IMR-90 (cell line): ENCODE data around the gene HADHA.

Source experiments
- CEBPB ChIP-seq: IDR thresholded peaks from 2 replicates; pipeline ENCODE4 v1.6.1; 2012; ENCODE audit warnings: low read depth, low read length, improper control_type of control experiment
- CHD1 ChIP-seq: IDR thresholded peaks from 2 replicates; pipeline ENCODE4 v1.6.1; 2012; ENCODE audit warnings: low read depth, low read length, improper control_type of control experiment
- MAFK ChIP-seq: IDR thresholded peaks from 2 replicates; pipeline ENCODE4 v1.6.1; 2012; ENCODE audit warnings: low read depth, low read length, improper control_type of control experiment
- MAZ ChIP-seq: IDR thresholded peaks from 2 replicates; pipeline ENCODE4 v1.6.1; 2012; ENCODE audit warnings: low read depth, mild to moderate bottlenecking, low read length, improper control_type of control experiment, moderate library complexity, borderline replicate concordance
- MXI1 ChIP-seq: IDR thresholded peaks from 2 replicates; pipeline ENCODE4 v1.6.1; 2012; ENCODE audit warnings: low read depth, mild to moderate bottlenecking, low read length, moderate library complexity, borderline replicate concordance
- POLR2A ChIP-seq: IDR thresholded peaks from 2 replicates; pipeline ENCODE4 v1.6.1; 2012; ENCODE audit warnings: mild to moderate bottlenecking, low read depth, low read length
- RAD21 ChIP-seq: IDR thresholded peaks from 2 replicates; pipeline ENCODE4 v1.6.1; 2012; ENCODE audit warnings: low read length, improper control_type of control experiment
- RCOR1 ChIP-seq: IDR thresholded peaks from 2 replicates; pipeline ENCODE4 v1.6.1; 2012; ENCODE audit warnings: mild to moderate bottlenecking, low read length, improper control_type of control experiment; ENCODE audit not compliant: insufficient replicate concordance
- RFX5 ChIP-seq: IDR thresholded peaks from 2 replicates; pipeline ENCODE4 v1.8.0; 2012; ENCODE audit warnings: low read depth, mild to moderate bottlenecking, low read length, moderate library complexity
- SMC3 ChIP-seq: fragments of 150-350 bp; IDR thresholded peaks from 2 replicates; pipeline ENCODE4 v1.6.1; 2016; ENCODE audit warnings: low read depth, mild to moderate bottlenecking, antibody characterized with exemption, low read length, moderate library complexity
- TF ChIP-seq, protein P1 (sequence below): conservative IDR thresholded peaks from 2 replicates; pipeline ENCODE4 v1.5.1; 2012; ENCODE audit warnings: mild to moderate bottlenecking, low read depth, low read length, improper control_type of control experiment

DNA sequence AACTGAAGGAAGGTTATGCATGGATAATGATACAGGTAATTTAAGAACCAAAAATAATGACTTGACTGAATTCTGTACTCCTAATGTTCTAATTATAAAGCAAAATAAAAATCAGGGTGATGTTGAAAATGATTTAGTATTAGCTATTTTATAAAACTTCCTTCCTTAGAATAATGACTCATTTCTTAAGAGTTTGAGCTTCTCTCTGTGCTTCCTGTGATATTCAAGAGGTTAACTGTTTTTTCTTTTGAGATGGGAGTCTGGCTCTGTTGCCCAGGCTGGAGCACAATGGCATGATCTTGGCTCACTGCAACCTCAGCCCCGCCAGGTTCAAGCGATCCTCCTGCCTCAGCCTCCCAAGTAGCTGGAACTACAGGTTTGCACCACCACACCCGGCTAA is 14.8 kb downstream of the HADHA start:
- TF ChIP-seq POLR2A (no peak), CHD1 (no peak), RAD21 (no peak), SMC3 (no peak), RFX5 (no peak), MXI1 (no peak), MAFK (no peak), RCOR1 (no peak), MAZ (no peak), CEBPB (no peak)
- TF ChIP-seq, protein P1, sequence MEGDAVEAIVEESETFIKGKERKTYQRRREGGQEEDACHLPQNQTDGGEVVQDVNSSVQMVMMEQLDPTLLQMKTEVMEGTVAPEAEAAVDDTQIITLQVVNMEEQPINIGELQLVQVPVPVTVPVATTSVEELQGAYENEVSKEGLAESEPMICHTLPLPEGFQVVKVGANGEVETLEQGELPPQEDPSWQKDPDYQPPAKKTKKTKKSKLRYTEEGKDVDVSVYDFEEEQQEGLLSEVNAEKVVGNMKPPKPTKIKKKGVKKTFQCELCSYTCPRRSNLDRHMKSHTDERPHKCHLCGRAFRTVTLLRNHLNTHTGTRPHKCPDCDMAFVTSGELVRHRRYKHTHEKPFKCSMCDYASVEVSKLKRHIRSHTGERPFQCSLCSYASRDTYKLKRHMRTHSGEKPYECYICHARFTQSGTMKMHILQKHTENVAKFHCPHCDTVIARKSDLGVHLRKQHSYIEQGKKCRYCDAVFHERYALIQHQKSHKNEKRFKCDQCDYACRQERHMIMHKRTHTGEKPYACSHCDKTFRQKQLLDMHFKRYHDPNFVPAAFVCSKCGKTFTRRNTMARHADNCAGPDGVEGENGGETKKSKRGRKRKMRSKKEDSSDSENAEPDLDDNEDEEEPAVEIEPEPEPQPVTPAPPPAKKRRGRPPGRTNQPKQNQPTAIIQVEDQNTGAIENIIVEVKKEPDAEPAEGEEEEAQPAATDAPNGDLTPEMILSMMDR: no peak
